NCI-H2029 treated with DMSO at 0.1 percent for 48 hours (cell line): ENCODE measurements around the gene IPO8.
"Not testable (repeated sequence)": the region's sequence is repeated elsewhere in the genome, so short reads cannot be mapped to it uniquely, and the experiment has no call there.

Experiments used
- DNase-seq: peaks from one replicate; lab custom pipeline; 2025; lab: John Stamatoyannopoulos, UW

IPO8 gene

GRCh38 chr12:30687265-30687986, 8.2 kb downstream of the IPO8 start:
- no peak for DNase-seq

- DNase-seq = no peak
These were observed 16.4 kb downstream of the IPO8 start for GRCh38 chr12:30679241-30679640.

DNA sequence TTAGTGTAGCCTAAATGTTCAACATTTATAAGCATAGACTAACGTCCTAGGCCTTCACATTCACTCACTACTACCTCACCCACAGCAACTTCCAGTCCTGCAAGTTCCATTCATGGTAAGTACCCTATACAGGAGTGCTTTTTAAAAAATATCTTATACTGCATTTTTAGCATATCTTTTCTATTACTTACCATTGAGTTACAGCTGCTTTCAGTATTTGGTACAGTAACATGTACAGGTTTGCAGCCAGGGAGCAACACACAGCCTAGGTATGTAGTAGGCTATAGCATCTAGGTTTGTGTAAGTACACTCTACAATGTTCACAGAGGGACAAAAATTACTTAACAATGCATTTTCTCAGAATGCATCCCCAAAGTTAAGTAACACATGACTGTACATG, 17.4 kb downstream of the IPO8 start:
- no peak for DNase-seq

DNA sequence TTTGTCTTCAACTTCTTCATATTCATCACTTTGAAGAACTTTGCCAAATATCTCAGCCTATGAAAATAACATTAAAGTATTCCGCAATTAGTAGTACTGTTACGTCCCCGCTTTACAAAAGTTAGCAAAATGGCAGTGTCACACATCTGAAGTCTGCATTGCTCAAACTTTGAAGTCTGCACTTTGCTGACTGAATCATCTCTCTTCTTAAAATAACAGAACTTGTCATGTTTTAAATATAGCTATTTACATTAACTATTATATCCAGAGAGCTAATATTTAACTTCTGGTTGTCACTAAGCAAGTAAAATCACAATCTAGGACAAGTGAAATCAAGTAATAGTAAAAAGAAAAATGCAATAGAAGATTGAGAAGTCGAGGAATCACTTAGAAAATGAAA, 34.5 kb downstream of the IPO8 start:
- DNase-seq = no peak

DNA sequence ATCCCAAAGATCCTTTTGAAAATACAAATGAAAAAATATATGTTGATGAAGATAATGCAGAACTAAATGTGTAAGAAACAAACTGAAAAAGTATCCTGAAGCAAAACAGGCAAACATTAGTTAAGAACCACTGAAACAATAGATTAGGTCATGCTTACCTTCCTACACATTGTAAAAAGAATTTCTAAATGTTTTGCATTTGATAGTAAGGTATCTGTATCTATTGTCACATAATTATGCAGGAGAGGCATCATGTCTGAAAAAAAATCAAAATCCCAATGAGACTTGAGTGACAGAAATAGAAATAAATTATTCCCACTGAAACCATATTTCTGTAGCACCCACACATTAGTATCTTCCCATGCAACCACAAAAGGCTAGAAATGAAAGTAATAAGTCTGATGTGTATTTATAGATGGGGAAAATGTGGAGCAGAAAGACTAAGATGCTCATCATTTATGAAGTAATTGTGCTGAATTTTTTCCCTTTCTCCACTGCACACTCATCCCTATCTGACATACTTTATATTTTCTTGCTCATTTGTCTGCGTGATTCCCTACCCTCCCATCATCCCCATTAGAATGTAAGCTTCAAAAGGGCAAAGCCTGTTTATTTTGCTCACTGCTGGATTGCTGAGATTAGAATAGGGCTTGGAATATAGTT, 43.5 kb downstream of the IPO8 start:
- no peak for DNase-seq

DNA sequence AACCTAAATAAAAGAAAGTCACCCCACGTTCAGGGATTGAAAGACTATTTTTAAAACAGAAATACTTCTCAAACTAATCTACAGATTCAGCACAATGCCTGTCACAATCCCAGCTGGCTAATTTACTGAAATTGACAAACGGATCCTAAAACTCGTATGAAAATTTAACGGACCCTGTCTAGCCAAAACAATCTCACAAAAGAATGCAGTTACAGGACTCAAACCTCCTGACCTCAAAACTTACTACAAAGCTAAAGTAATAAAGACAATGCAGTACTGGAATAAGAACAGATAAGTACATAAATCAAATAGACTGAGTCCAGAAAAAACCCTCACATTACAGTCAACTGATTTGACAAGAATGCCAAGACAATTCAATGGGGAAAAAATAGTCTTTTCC, 48.8 kb downstream of the IPO8 start:
- no peak for DNase-seq

DNA sequence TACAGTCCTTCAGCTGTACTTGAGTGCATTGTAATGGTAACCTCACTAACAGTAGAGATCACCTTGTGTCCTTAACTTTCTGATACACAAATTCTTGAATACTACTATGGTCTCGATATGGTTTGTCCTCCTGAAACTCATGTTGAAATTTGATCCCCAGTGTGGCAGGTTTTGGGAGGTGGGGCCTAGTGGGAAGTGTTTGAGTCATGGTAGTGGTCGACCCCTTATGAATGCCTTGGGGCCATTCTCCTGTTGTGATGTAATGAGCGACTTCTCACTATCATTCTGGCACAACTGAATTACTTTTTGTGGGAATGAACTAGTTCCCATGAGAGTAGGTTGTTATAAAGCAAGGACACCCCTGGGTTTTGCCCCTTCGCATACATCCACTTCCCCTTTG, 52.3 kb downstream of the IPO8 start:
- no peak for DNase-seq

- DNase-seq = no peak
These were observed 55.3 kb downstream of the IPO8 start for GRCh38 chr12:30640392-30640791.

DNA sequence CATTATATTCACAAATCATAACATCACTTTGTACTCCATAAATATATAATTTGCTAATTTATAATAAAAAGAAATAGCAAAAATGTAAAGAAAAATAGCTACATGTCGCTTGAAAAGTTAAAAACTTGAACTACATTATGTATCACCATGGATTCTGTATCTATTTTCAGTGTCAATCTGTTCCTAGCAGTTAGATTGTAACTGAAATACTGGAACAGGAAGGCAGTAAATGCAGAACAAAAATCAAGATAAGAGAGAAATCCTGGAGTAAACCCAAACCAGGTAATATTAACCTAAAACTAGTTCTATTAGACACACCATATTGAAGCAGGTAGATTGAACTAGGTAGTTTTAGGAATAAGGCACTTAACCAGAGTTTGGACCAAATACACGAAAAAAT, 60.3 kb downstream of the IPO8 start:
- DNase-seq = no peak

- no peak for DNase-seq
These were observed 63.9 kb downstream of the IPO8 start for GRCh38 chr12:30631740-30632139.

DNA sequence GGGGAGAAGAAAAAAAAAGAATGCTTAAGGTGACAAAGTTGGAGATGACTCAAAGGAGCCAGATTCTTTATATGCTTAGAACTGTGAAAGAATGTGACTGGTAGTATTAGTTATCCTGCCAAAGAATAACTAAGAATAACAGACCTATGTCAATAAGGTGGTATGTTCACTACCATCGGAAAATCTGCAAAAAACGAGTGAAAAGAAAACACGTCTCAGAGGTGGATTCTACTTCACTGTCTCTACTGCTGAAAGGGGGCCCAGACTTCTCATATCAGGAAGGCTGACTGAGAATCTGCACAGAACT, 64.7 kb downstream of the IPO8 start:
- no peak for DNase-seq

- no peak for DNase-seq
These were observed 65.3 kb downstream of the IPO8 start for GRCh38 chr12:30630076-30630978.

DNA sequence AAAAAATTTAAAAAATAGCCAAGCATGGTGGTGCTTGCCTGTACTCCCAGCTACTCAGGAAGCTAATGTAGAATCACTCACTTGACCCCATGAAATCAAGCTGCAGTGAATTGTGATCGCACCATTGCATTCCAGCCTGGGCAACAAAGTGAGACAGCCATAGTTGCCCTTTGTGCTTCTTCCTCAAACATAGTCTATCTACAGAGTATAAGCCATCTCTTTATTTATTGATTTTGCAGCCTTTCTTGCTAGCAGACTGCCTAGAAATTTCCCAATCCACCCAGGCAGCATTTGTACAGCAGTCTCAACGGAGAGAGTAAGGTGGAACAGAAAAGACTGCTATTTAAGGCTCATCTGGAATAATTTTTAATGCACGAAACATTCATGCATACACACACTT, 68.8 kb downstream of the IPO8 start:
- DNase-seq = no peak

DNA sequence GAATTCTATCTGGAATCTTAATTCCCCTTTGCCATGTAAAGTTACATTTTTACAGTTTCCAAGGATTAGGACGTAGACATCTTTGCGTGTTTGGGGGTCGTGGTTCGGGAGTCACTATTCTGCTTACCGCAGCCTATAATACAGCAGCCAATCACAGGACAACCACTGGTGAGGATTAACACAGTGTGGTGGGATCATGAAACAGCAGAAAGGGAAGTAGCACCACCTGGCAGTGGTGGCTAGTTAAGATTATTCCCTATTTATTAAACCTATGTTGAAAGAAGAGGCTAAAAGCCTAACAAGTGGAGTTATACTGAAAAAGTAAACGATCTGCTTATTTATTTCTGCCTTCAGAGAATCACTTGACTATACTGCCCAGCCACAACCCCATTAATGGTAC, 71.7 kb downstream of the IPO8 start:
- DNase-seq = no peak

DNA sequence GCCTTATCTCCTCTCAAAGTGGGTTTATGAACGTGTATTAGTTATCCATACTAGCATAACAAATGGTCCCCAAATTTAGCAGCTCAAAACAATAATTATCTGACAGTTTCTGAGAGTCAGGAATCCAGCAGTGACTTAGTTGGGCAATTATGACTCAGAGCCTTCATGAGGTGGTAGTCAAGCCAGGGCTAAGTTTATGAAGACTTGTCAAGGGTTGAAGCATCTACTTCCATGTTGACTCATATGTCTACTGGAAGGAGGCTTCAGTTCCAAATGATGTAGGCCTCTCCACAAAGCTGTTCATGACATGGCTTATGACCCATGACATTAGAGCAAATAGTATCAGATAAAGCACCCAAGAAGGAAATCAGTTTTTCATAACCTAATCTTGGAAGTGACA, 73.2 kb downstream of the IPO8 start:
- DNase-seq = no peak

DNA sequence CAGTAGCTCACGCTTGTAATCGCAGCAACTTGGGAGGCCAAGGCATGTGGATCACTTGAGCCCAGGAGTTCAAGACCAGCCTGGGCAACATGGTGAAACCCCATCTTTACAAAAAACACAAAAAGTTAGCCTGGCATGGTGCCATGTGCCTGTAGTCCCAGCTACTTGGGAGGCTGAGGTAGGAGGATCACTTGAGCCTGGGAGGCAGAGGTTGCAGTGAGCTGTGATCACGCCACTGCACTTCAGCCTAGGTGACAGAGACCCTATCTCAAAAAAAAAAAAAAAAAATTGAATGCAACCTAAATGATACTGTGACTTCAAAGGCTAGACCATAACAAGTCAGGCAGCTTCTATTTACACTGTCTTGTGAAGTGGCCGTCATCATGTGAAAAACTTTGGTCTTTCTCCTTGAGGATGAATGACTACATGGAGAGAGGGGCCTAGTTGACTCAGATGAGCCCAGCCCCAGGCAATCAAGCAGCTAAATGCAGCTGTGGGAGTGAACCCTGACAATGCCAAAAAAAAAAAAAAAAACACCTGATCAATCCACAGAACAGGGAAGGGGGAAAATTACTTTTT, 73.9 kb downstream of the IPO8 start:
- not testable (repeated sequence) for DNase-seq

- DNase-seq = no peak
These were observed 78.2 kb downstream of the IPO8 start for GRCh38 chr12:30617346-30618016.

DNA sequence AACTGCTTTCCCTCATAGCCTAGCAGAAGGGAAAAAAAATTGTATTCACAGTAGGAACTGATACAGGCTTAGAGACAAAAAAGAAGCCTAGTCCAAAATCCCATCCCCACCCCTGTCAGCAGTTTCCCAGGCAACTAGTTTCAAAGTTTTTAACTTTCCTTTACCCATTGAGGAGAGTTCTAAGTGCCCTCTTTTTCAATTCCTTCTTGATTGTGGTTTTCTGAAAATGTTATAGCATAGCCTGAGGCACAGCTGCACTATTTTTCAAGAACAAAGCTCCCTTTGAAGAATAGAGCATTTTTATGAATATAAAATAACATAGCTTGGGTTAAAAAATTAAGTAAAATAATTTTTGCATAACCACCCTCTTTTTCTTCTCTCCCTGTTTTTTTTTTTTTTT, 81.6 kb downstream of the IPO8 start:
- no peak for DNase-seq

DNA sequence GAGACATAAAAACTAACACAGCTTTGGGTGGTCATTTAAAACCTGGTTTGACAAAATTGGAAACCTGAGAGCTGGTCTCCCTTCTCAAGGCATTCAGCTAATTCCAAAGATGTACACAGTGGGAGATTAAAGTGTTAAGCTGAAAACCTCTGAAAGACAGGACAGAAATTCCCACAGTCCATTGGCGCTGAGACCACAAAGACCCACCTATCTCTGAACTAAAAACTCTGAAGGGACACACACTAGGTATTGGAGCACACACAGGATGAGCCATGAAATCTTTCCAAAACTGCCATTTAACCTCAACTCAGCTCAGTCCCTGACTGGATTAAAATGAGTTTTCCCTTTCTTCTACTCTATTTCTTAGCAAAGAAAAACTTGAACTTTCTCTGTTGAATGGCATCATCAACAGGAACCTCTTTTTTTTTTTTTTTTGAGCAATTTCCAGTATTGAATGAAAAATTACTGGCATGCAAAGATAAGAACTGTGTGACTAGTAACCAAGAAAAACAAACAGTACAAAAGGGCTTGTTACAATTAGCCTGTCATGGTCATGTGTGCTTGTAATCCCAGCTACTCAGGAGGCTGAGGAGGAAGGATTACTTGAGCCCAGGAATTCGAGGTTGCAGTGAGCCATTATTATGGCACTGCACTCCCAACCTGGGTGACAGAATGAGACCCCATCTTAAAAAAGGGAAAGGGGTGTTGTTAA, 82.4 kb downstream of the IPO8 start:
- DNase-seq = no peak

DNA sequence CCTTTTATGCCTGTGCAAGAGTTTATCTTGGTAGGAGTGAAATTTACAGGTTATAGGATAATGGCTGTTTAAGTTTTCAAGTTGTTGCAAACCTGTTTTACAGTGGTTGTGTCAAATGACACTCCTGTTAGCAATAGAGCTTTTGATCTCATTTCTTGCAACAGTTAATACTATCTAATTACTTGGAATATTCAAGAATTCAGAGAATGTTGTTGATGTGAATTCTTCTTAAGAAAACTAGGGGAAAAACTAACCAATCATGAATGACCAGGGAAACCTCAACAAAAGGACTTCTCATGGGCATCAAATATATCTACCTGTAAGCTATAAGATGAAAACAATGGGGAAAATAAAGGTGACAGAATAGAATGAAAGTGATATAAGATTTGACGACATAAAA, 85.0 kb downstream of the IPO8 start:
- no peak for DNase-seq

GRCh38 chr12:30609819-30610218, 85.8 kb downstream of the IPO8 start:
- DNase-seq = not testable (repeated sequence)

GRCh38 chr12:30604302-30604701, 91.4 kb downstream of the IPO8 start:
- not testable (repeated sequence) for DNase-seq
